CD4-positive, alpha-beta T cell (primary cell): Measurements from ENCODE around the gene SRPRA. TPM values are rescaled to one million over a fixed set of nuclear protein-coding genes. Genes with fewer than 3 reads are reported as not detected.
A peak's percentile ranks its signal among the peaks of the same experiment; 100 is the strongest.

ENCODE experiments used
- ATAC-seq: fragments of 200-7000 bp; cut with Tn5 transposase; one replicate; pipeline ENCODE4 v1.10.0; 2022; ENCODE audit warnings: mild to moderate bottlenecking; ENCODE audit not compliant: poor library complexity
- CTCF ChIA-PET: fragments of 350-600 bp; sonication (Branson Sonifier 250); formaldehyde crosslinking; loops from one replicate; lab custom pipeline; 2021; ENCODE audit warnings: antibody characterized with exemption, inconsistent platforms; lab: Charles Lee
- POLR2A ChIA-PET: fragments of 350-600 bp; sonication (Branson Sonifier 250); formaldehyde crosslinking; loops from one replicate; lab custom pipeline; 2021; ENCODE audit warnings: antibody characterized with exemption, inconsistent platforms; lab: Charles Lee
- DNase-seq, 14 experiments: peaks; one replicate each; pipeline ENCODE4 v3.0.0-alpha.2; 2013 to 2020; ENCODE audit warnings: mixed read lengths in 2 of 14
- H3K27ac ChIP-seq, 2 donors: one replicate each; pipeline versions ENCODE4 v1.5.1 to v1.7.0; 2013; ENCODE audit warnings: low read length in 2 of 2, low read depth in 1 of 2, mild to moderate bottlenecking in 1 of 2
- H3K27me3 ChIP-seq, 2 experiments: 1 replicate in 1 of 2; 2 replicates in 1 of 2; pipeline versions ENCODE4 v1.6.1 to v1.7.0; 2013; ENCODE audit warnings: low read length in 2 of 2, control low read depth in 1 of 2, mild to moderate bottlenecking in 1 of 2, moderate library complexity in 1 of 2; ENCODE audit not compliant: insufficient read depth in 2 of 2, control insufficient read depth in 1 of 2
- H3K36me3 ChIP-seq: one replicate; pipeline ENCODE4 v1.6.1; 2013; ENCODE audit warnings: low read length, control low read depth; ENCODE audit not compliant: insufficient read depth
- H3K4me1 ChIP-seq: one replicate; pipeline ENCODE4 v1.6.1; 2013; ENCODE audit warnings: low read length, control low read depth; ENCODE audit not compliant: insufficient read depth
- H3K4me3 ChIP-seq: one replicate; pipeline ENCODE4 v1.5.1; 2013; ENCODE audit warnings: mild to moderate bottlenecking, low read length, moderate library complexity
- H3K9me3 ChIP-seq, 2 experiments: 1 replicate in 1 of 2; 2 replicates in 1 of 2; pipeline versions ENCODE4 v1.6.1 to v1.7.0; 2013; ENCODE audit warnings: low read length in 2 of 2, mild to moderate bottlenecking in 2 of 2, control low read depth in 1 of 2, moderate library complexity in 1 of 2; ENCODE audit not compliant: control insufficient read depth in 1 of 2, insufficient read depth in 1 of 2
- H3K27ac Mint-ChIP-seq: one replicate; pipeline ENCODE4 v1.8.0; 2020; ENCODE audit warnings: mixed read lengths
- H3K27me3 Mint-ChIP-seq: one replicate; pipeline ENCODE4 v1.8.0; 2021; ENCODE audit warnings: mixed read lengths
- H3K36me3 Mint-ChIP-seq: one replicate; pipeline ENCODE4 v1.8.0; 2021; ENCODE audit warnings: low read depth, mixed read lengths
- H3K4me1 Mint-ChIP-seq: one replicate; pipeline ENCODE4 v1.8.0; 2021; ENCODE audit warnings: low read depth, mixed read lengths
- H3K4me3 Mint-ChIP-seq: one replicate; pipeline ENCODE4 v1.8.0; 2020; ENCODE audit warnings: mild to moderate bottlenecking, mixed read lengths
- H3K9me3 Mint-ChIP-seq: one replicate; pipeline ENCODE4 v1.8.0; 2020; ENCODE audit warnings: mixed read lengths
- CTCF ChIP-seq: fragments of 200-600 bp; IDR thresholded peaks from one replicate; pipeline ENCODE4 v1.8.0; 2022; ENCODE audit warnings: antibody characterized with exemption, mild to moderate bottlenecking
- intact Hi-C, 2 experiments: fragments of 100-400 bp; cut with DNase I in 1 of 2; cut with micrococcal nuclease in 1 of 2; formaldehyde crosslinking; loops; one replicate each; pipeline versions ENCODE4 v1.15.1 to v1.9.0; 2023 to 2025; cut with DNase I, micrococcal nuclease
- total RNA-seq, 174 experiments: library from RNA in 2 of 174; stranded (reverse) in 2 of 174; gene quantifications; one replicate each; pipeline ENCODE4 v1.2.3 and lab custom pipeline; 2021 to 2026

The SRPRA gene
- total RNA-seq, 2 experiments from 2014 or later: 198 to 206 TPM

GRCh38 chr11:126263489-126263888, 5.2 kb downstream of the SRPRA start:
- peaks cover 61% of the 10 kb centered on the region for H3K36me3 ChIP-seq
- no peak overlapping the region for H3K4me3 ChIP-seq
- H3K9me3 ChIP-seq: no peaks in the 10 kb centered on the region
- H3K4me1 ChIP-seq: peaks cover 18% of the 10 kb centered on the region
- intact Hi-C loops: loop anchor here in 1 of 2 experiments (2.0 kb wide), 1 partner anchor 51 kb away; no protein-coding TSS in a partner anchor
- H3K27ac ChIP-seq: no peak overlapping the region
- DNase-seq (no peak), ATAC-seq (no peak)
- peak overlapping the region; percentile 47 for H3K27ac Mint-ChIP-seq
- TF ChIP-seq CTCF: no peak
- no peaks in the 10 kb centered on the region for H3K27me3 ChIP-seq
- ChIA-PET CTCF (no interaction called here), POLR2A (interaction anchor here (0.9 to 1.3 kb wide), 3 partner anchors 9 to 52 kb away, joined by 3 read pairs; partner anchors contain the start of gene DCPS)
- H3K27me3 Mint-ChIP-seq: no peaks in the 10 kb centered on the region
- H3K4me3 Mint-ChIP-seq: peak overlapping the region; percentile 45
- peaks cover 90% of the 10 kb centered on the region for H3K36me3 Mint-ChIP-seq
- H3K4me1 Mint-ChIP-seq: peaks cover 17% of the 10 kb centered on the region
- H3K9me3 Mint-ChIP-seq: no peaks in the 10 kb centered on the region

DNA sequence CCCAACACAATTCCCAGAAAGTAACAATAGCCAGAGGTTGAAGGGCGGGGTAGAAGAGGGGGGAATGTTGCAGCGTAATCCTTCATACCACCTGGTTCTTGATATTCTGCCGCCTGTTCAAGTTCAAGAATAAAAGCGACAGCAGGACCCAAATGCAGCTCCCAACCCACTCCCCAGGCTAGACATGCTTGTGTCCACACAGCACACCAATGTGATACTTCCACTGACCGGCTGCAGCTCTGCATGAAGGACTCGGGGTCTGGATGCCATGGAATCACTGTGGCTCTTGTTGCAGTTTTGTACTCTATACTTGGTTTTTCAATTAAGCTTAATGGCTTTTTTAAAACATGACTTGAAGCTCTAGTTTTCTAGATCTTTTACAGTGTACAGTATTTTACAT, 6.5 kb downstream of the SRPRA start:
- intact Hi-C loops: loop anchor here in 1 of 2 experiments (2.0 kb wide), 1 partner anchor 49 kb away; no protein-coding TSS in a partner anchor

DNA sequence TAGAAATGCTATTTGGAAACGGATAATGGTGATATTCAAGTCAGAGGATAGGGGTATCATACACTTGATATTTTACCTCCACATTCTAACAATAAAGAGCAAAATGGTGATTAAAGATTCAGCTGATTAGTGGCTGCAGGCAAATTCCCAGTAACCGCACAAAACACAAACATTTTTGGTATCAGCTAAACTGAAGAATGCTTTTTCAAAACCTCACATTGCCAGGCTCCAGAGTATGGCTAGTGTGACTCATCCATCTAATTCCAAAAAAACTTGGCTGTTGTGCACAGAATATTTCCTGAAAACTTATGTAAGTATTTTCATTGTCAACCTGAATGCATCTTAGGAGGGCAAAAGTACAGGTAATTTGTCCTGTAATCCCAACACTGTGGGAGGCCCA, 10.9 kb downstream of the SRPRA start:
- ChIA-PET POLR2A (interaction anchor here (1.0 kb wide), 1 partner anchor 46 kb away, joined by 3 read pairs; the partner anchor contains the start of genes FAM118B and RPUSD4), CTCF (no interaction called here)
- DNase-seq (no peak), ATAC-seq (no peak)
- intact Hi-C loops: no loop called here
- Histone ChIP-seq H3K4me1 (no peaks in the 10 kb centered on the region), H3K27me3 (no peaks in the 10 kb centered on the region), H3K36me3 (peaks cover 22% of the 10 kb centered on the region), H3K9me3 (no peaks in the 10 kb centered on the region), H3K27ac (no peak overlapping the region), H3K4me3 (no peak overlapping the region)
- H3K4me3 Mint-ChIP-seq: no peak overlapping the region
- no peaks in the 10 kb centered on the region for H3K4me1 Mint-ChIP-seq
- no peaks in the 10 kb centered on the region for H3K9me3 Mint-ChIP-seq
- no peaks in the 10 kb centered on the region for H3K27me3 Mint-ChIP-seq
- H3K36me3 Mint-ChIP-seq: peaks cover 54% of the 10 kb centered on the region
- no peak for TF ChIP-seq CTCF
- no peak overlapping the region for H3K27ac Mint-ChIP-seq

More for the DNA sequence above, 6.5 kb downstream of the SRPRA start:
- Histone ChIP-seq H3K36me3 (peaks cover 60% of the 10 kb centered on the region), H3K9me3 (no peaks in the 10 kb centered on the region), H3K27ac (no peak overlapping the region), H3K27me3 (no peaks in the 10 kb centered on the region), H3K4me1 (peaks cover 6% of the 10 kb centered on the region), H3K4me3 (no peak overlapping the region)
- Mint-ChIP-seq H3K27me3 (no peaks in the 10 kb centered on the region), H3K27ac (no peak overlapping the region), H3K9me3 (no peaks in the 10 kb centered on the region), H3K4me3 (no peak overlapping the region), H3K36me3 (peaks cover 86% of the 10 kb centered on the region), H3K4me1 (peaks cover 6% of the 10 kb centered on the region)
- ATAC-seq (no peak), DNase-seq (no peak)
- ChIA-PET POLR2A (interaction anchor here (1.8 kb wide), 1 partner anchor 20 kb away, joined by 7 read pairs; the partner anchor contains the start of gene TIRAP), CTCF (interaction anchor here (0.6 kb wide), 1 partner anchor 10 kb away, joined by 3 read pairs; no protein-coding TSS in a partner anchor)
- TF ChIP-seq CTCF: no peak
